GM23248 (cell line): Measurements from ENCODE around the gene SLC2A13.
"Not testable (repeated sequence)": the region's sequence is repeated elsewhere in the genome, so short reads cannot be mapped to it uniquely, and the experiment has no call there.

Experiments
- EZH2 ChIP-seq: fragments of 200-600 bp; sonication (generic); IDR thresholded peaks from 2 replicates; pipeline ENCODE4 v1.6.1; 2018; ENCODE audit warnings: antibody characterized with exemption, mild to moderate bottlenecking; ENCODE audit not compliant: insufficient read depth, poor library complexity, severe bottlenecking
- EZH2phosphoT487 ChIP-seq: fragments of 200-600 bp; sonication (generic); IDR thresholded peaks from 2 replicates; pipeline ENCODE4 v1.6.1; 2018; ENCODE audit warnings: antibody characterized with exemption, moderate library complexity, mild to moderate bottlenecking, low read depth; ENCODE audit not compliant: insufficient read depth

- not testable (repeated sequence) for TF ChIP-seq EZH2, EZH2phosphoT487
Observed at GRCh38 chr12:40047002-40047401, 58.9 kb downstream of the SLC2A13 start.
